Osteocyte (in vitro differentiated cells): ENCODE results near the gene PEX13. TPM values are rescaled to one million over a fixed set of nuclear protein-coding genes. Genes with fewer than 3 reads are reported as not detected.
"Not testable (repeated sequence)": the region's sequence is repeated elsewhere in the genome, so short reads cannot be mapped to it uniquely, and the experiment has no call there.

Experiments used
- DNase-seq: peaks from one replicate; pipeline ENCODE4 v3.0.0; 2021; ENCODE audit warnings: mixed read lengths; ENCODE audit not compliant: unreplicated experiment; ENCODE audit errors: extremely low spot score
- H3K27ac Mint-ChIP-seq: one replicate; pipeline ENCODE4 v1.8.0; 2021; ENCODE audit warnings: mild to moderate bottlenecking, mixed read lengths; ENCODE audit not compliant: unreplicated experiment
- H3K27me3 Mint-ChIP-seq: one replicate; pipeline ENCODE4 v1.8.0; 2021; ENCODE audit warnings: mixed read lengths; ENCODE audit not compliant: unreplicated experiment
- H3K36me3 Mint-ChIP-seq: one replicate; pipeline ENCODE4 v1.8.0; 2021; ENCODE audit warnings: mixed read lengths; ENCODE audit not compliant: unreplicated experiment
- H3K4me1 Mint-ChIP-seq: one replicate; pipeline ENCODE4 v1.8.0; 2021; ENCODE audit warnings: mixed read lengths; ENCODE audit not compliant: unreplicated experiment
- H3K4me3 Mint-ChIP-seq: one replicate; pipeline ENCODE4 v1.8.0; 2021; ENCODE audit warnings: mild to moderate bottlenecking, moderate library complexity, mixed read lengths; ENCODE audit not compliant: unreplicated experiment
- H3K9me3 Mint-ChIP-seq: one replicate; pipeline ENCODE4 v1.8.0; 2021; ENCODE audit warnings: mixed read lengths; ENCODE audit not compliant: unreplicated experiment
- CTCF ChIP-seq: fragments of 200-600 bp; sonication (generic); IDR thresholded peaks from 2 replicates; pipeline ENCODE4 v1.5.0; 2021; ENCODE audit warnings: antibody characterized with exemption, mild to moderate bottlenecking, moderate library complexity
- total RNA-seq: library from RNA; stranded (reverse); gene quantifications from 2 replicates; pipeline ENCODE4 v1.2.1, GENCODE V29; 2021

PEX13 gene
- total RNA-seq, 1 donor from 2014 or later = 20.3 TPM

GRCh38 chr2:61023670-61024069 is 6.2 kb downstream of the PEX13 start:
- Mint-ChIP-seq H3K27me3 (no peaks in the 10 kb centered on the region), H3K4me1 (peaks cover 12% of the 10 kb centered on the region), H3K36me3 (peaks cover 20% of the 10 kb centered on the region), H3K27ac (no peak overlapping the region), H3K4me3 (no peak overlapping the region), H3K9me3 (peaks cover 5% of the 10 kb centered on the region)
- no peak for DNase-seq
- TF ChIP-seq CTCF = no peak

DNA sequence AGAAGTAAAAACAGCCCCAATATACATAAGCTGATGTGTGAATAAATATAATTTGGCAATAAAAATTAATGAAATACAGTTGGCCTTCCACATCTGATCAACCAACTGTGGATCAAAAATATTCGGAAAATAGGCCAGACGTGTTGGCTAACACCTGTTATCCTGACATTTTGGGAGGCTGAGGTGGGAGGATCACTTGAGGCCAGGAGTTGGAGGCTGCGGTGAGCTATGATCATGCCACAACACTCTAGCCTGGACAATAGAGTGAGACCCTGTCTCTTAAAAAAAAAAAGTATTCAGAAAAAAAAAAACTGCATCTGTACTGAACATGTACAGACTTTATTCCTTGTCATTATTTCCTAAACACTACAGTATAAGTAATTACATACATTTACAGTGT is 12.0 kb downstream of the PEX13 start:
- peaks cover 7% of the 10 kb centered on the region for H3K9me3 Mint-ChIP-seq
- no peak overlapping the region for H3K27ac Mint-ChIP-seq
- DNase-seq = no peak
- TF ChIP-seq CTCF = no peak
- H3K4me1 Mint-ChIP-seq = no peaks in the 10 kb centered on the region
- H3K4me3 Mint-ChIP-seq = no peak overlapping the region
- no peaks in the 10 kb centered on the region for H3K27me3 Mint-ChIP-seq
- H3K36me3 Mint-ChIP-seq = peaks cover 29% of the 10 kb centered on the region

DNA sequence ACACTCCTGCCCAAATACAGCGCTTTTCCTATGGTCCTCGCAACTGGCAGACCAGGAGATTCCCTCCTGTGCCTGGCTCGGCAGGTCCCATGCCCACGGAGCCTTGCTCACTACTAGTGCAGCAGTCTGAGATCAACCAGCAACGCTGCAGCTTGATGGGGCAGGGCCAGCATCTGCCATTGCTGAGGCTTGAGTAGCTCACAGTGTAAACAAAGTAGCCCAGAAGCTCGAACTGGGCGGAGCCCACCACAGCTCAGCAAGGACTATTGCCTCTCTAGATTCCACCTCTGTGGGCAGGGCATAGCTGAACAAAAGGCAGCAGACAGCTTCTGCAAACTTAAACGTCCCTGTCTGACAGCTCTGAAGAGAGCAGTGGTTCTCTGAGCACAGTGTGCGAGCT is 17.1 kb downstream of the PEX13 start:
- not testable (repeated sequence) for H3K27me3 Mint-ChIP-seq, H3K4me1 Mint-ChIP-seq, H3K4me3 Mint-ChIP-seq, H3K27ac Mint-ChIP-seq, DNase-seq
- H3K9me3 Mint-ChIP-seq = peaks cover 19% of the 10 kb centered on the region
- peaks cover 50% of the 10 kb centered on the region for H3K36me3 Mint-ChIP-seq

DNA sequence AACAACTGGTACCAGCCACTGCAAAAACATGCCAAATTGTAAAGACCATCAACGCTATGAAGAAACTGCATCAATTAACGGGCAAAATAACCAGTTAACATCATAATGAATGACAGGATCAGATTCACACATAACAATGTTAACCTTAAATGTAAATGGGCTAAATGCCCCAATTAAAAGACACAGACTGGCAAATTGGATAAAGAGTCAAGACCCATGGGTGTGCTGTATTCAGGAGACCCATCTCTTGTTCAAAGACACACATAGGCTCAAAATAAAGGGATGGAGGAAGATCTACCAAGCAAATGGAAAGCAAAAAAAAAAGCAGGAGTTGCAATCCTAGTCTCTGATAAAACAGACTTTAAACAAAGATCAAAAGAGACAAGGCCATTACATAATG is 19.1 kb downstream of the PEX13 start:
- Mint-ChIP-seq H3K9me3 (peaks cover 19% of the 10 kb centered on the region), H3K36me3 (peaks cover 47% of the 10 kb centered on the region)
- not testable (repeated sequence) for DNase-seq, H3K27ac Mint-ChIP-seq, H3K4me3 Mint-ChIP-seq, H3K4me1 Mint-ChIP-seq, H3K27me3 Mint-ChIP-seq

- Mint-ChIP-seq H3K4me3 (no peak overlapping the region), H3K4me1 (no peaks in the 10 kb centered on the region), H3K27ac (no peak overlapping the region), H3K27me3 (no peaks in the 10 kb centered on the region), H3K36me3 (peaks cover 10% of the 10 kb centered on the region), H3K9me3 (no peaks in the 10 kb centered on the region)
- TF ChIP-seq CTCF = no peak
- no peak for DNase-seq
These were observed 25.3 kb downstream of the PEX13 start for GRCh38 chr2:61042807-61043206.

DNA sequence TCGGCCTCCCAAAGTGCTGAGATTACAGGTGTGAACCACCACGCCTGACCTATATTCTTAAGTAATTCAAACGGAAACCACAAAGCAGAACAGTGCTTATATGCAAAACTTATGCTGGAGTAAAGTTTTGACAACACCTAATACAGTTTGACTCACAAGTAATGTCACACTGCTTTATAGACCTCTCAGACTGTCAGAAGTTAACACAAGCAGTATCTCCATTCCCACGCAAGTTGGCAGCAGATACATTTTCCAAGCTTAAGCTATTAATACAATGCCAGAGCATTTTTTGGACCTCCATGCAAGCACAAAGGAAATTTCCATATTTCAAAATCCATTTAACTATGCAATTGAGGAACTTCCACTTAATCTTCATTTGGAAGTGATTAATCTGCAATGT is 27.1 kb downstream of the PEX13 start:
- Mint-ChIP-seq H3K9me3 (no peaks in the 10 kb centered on the region), H3K36me3 (peaks cover 17% of the 10 kb centered on the region), H3K27me3 (no peaks in the 10 kb centered on the region), H3K4me1 (no peaks in the 10 kb centered on the region), H3K27ac (no peak overlapping the region), H3K4me3 (no peak overlapping the region)
- TF ChIP-seq CTCF = no peak
- no peak for DNase-seq
